ENCODE measurements around the gene TGFA. TPM values are rescaled to one million over a fixed set of nuclear protein-coding genes. Genes with fewer than 3 reads are reported as not detected.

The TGFA gene
- total RNA-seq, 2 experiments from 2014 or later: not detected

DNA sequence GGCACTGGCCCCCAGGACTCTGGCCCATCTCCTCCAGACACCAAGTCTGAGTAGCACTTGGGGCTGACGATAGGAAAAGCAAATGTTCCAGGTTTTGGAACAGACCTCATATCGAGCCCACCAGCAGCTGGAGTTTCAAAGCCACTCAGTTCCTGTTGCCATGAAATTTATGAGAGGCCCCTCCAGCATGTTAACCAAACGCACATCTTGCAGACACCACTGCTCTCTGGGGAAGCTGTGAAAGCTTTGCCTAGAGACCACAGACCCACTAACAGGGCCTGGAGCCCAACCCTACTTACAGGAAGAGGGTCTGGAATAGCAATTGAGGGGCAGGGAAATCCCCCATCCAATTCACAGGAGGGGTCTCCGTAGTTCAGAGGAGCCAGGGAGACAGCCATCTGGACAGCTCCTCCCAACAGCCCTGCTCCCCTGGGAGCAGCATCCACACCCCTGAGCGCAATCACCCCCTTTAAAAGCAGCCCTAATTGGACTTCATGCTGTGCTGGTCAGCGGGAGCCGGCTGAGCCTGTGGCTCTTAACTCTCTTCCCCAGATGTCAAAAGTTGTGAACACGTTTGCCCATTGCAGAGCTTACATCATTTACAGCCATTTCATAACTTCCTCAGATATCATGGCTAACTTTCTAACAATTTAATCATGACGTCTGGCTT is 81.3 kb downstream of the TGFA start:
- Histone ChIP-seq H3K9me2 (ENCODE audit: insufficient read depth, low read length) (no peaks in the 10 kb centered on the region), H3K4me2 (ENCODE audit: low read length) (no peak overlapping the region), H3K27ac (ENCODE audit: low read depth, low read length, poor library complexity, severe bottlenecking) (no peak overlapping the region), H3K4me3 (ENCODE audit: low read depth, low read length, poor library complexity, severe bottlenecking) (no peak overlapping the region), H4K20me1 (ENCODE audit: insufficient read depth, low read length) (no peaks in the 10 kb centered on the region), H3K4me1 (ENCODE audit: insufficient read depth, low read length, poor library complexity, severe bottlenecking) (peaks cover 5% of the 10 kb centered on the region), H3K36me3 (ENCODE audit: insufficient read depth, low read length) (no peaks in the 10 kb centered on the region), H2AFZ (ENCODE audit: low read length) (no peak overlapping the region), H3K79me2 (ENCODE audit: insufficient read depth, low read depth, low read length) (no peaks in the 10 kb centered on the region), H3K9me3 (ENCODE audit: low read length) (no peaks in the 10 kb centered on the region)
- CTCF ChIA-PET (ENCODE audit: unreplicated experiment): no interaction called here
- DNase-seq (ENCODE audit: low spot score): no peak
- TF ChIP-seq, protein P1, sequence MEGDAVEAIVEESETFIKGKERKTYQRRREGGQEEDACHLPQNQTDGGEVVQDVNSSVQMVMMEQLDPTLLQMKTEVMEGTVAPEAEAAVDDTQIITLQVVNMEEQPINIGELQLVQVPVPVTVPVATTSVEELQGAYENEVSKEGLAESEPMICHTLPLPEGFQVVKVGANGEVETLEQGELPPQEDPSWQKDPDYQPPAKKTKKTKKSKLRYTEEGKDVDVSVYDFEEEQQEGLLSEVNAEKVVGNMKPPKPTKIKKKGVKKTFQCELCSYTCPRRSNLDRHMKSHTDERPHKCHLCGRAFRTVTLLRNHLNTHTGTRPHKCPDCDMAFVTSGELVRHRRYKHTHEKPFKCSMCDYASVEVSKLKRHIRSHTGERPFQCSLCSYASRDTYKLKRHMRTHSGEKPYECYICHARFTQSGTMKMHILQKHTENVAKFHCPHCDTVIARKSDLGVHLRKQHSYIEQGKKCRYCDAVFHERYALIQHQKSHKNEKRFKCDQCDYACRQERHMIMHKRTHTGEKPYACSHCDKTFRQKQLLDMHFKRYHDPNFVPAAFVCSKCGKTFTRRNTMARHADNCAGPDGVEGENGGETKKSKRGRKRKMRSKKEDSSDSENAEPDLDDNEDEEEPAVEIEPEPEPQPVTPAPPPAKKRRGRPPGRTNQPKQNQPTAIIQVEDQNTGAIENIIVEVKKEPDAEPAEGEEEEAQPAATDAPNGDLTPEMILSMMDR (conservative IDR thresholded peaks at IDR 0.05; ENCODE audit: low read length): no peak
- TF ChIP-seq EZH2phosphoT487 (IDR thresholded peaks at IDR 0.05; ENCODE audit: borderline replicate concordance, low read depth, low read length): no peak
- POLR2A ChIA-PET: interaction anchor here (0.5 kb wide), 1 partner anchor 9 kb away, joined by 3 read pairs; no protein-coding TSS in a partner anchor
- intact Hi-C loops (cut with micrococcal nuclease; ENCODE audit: unreplicated experiment): no loop called here
- no TSS peak for BruUV-seq (replicated peaks)

DNA sequence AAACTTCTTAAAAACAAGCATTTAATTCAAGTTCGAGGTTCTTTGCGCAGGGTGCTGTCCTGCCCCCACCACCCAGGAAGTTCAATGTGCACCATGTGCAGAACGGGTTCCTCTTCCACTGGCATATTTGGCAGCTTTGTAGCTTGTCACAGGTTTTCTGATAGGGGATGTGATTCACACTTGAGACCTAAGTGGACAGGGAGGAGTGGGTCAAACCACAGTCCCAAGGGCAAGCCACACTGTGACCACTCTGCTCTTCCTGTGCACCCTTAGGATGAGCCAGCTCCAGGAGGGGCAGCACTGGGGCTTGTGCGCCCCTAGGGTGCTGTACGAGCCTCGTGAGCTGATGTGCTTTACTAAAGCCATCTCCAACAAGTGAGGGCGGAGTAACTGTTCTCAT is 82.5 kb downstream of the TGFA start:
- H3K9me3 ChIP-seq (ENCODE audit: low read length): no peaks in the 10 kb centered on the region
- ChIA-PET POLR2A (no interaction called here), CTCF (ENCODE audit: unreplicated experiment) (no interaction called here)
- no peak overlapping the region for H3K27ac ChIP-seq (ENCODE audit: low read depth, low read length, poor library complexity, severe bottlenecking)
- BruUV-seq (replicated peaks): no TSS peak
- H3K9me2 ChIP-seq (ENCODE audit: insufficient read depth, low read length): no peaks in the 10 kb centered on the region
- intact Hi-C loops (cut with micrococcal nuclease; ENCODE audit: unreplicated experiment): no loop called here
- TF ChIP-seq, protein P1 (conservative IDR thresholded peaks at IDR 0.05; ENCODE audit: low read length): no peak
- TF ChIP-seq EZH2phosphoT487 (IDR thresholded peaks at IDR 0.05; ENCODE audit: borderline replicate concordance, low read depth, low read length): no peak
- peaks cover 5% of the 10 kb centered on the region for H3K4me1 ChIP-seq (ENCODE audit: insufficient read depth, low read length, poor library complexity, severe bottlenecking)
- no peak overlapping the region for H3K4me3 ChIP-seq (ENCODE audit: low read depth, low read length, poor library complexity, severe bottlenecking)
- DNase-seq (ENCODE audit: low spot score): no peak
- no peak overlapping the region for H2AFZ ChIP-seq (ENCODE audit: low read length)
- H3K36me3 ChIP-seq (ENCODE audit: insufficient read depth, low read length): no peaks in the 10 kb centered on the region
- no peaks in the 10 kb centered on the region for H3K79me2 ChIP-seq (ENCODE audit: insufficient read depth, low read depth, low read length)
- no peaks in the 10 kb centered on the region for H4K20me1 ChIP-seq (ENCODE audit: insufficient read depth, low read length)
- H3K4me2 ChIP-seq (ENCODE audit: low read length): no peak overlapping the region

DNA sequence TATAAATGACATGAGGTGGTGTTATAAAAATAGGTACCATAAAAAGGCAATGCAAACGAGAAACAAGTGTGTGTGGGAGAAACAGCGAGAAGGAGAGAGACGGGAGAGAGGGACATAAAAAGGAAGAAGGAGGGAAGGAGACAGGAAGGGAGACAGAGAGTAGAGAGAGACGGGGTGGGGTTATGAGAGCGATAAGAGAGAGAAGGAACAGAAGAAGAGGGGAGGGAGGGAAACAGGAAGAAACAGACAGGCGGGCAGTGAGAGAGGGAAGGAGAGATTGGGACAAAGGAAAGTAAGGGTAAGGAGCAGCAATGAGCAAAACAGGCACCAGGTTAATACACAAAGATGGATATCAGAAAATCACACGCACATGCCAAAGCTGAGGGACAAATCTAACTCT is 83.7 kb downstream of the TGFA start:
- Histone ChIP-seq H3K4me3 (ENCODE audit: low read depth, low read length, poor library complexity, severe bottlenecking) (no peak overlapping the region), H2AFZ (ENCODE audit: low read length) (no peak overlapping the region), H3K4me1 (ENCODE audit: insufficient read depth, low read length, poor library complexity, severe bottlenecking) (no peaks in the 10 kb centered on the region), H3K4me2 (ENCODE audit: low read length) (no peak overlapping the region), H3K79me2 (ENCODE audit: insufficient read depth, low read depth, low read length) (no peaks in the 10 kb centered on the region), H3K9me2 (ENCODE audit: insufficient read depth, low read length) (no peaks in the 10 kb centered on the region), H3K27ac (ENCODE audit: low read depth, low read length, poor library complexity, severe bottlenecking) (no peak overlapping the region), H3K9me3 (ENCODE audit: low read length) (no peaks in the 10 kb centered on the region), H3K36me3 (ENCODE audit: insufficient read depth, low read length) (no peaks in the 10 kb centered on the region), H4K20me1 (ENCODE audit: insufficient read depth, low read length) (no peaks in the 10 kb centered on the region)
- CTCF ChIA-PET (ENCODE audit: unreplicated experiment): no interaction called here
- BruUV-seq (replicated peaks): no TSS peak
- intact Hi-C loops (cut with micrococcal nuclease; ENCODE audit: unreplicated experiment): no loop called here
- TF ChIP-seq, protein P1 (conservative IDR thresholded peaks at IDR 0.05; ENCODE audit: low read length): no peak
- no peak for TF ChIP-seq EZH2phosphoT487 (IDR thresholded peaks at IDR 0.05; ENCODE audit: borderline replicate concordance, low read depth, low read length)
- POLR2A ChIA-PET: interaction anchor here (0.6 kb wide), 1 partner anchor 1165 kb away, joined by 7 read pairs; no protein-coding TSS in a partner anchor
- no peak for DNase-seq (ENCODE audit: low spot score)
